ENCODE data around the gene FAT1.

- no peak for TF ChIP-seq CTCF (IDR thresholded peaks at IDR 0.05)
- no peak for TF ChIP-seq POLR2A (IDR thresholded peaks at IDR 0.05)
Observed at GRCh38 chr4:186627226-186627865, 96.3 kb downstream of the FAT1 start.
